ENCODE data around the gene GRM2. TPM values are rescaled to one million over a fixed set of nuclear protein-coding genes. Genes with fewer than 3 reads are reported as not detected.

GRM2 gene
- total and polyA plus RNA-seq, 2 of the 8 experiments (the other 6 are each of a cell fraction or from before 2014, with no cell fraction given): 3.9 to 10.5 TPM

GRCh38 chr3:51751287-51751686 lies 44.4 kb downstream of the GRM2 start:
- Histone ChIP-seq H3K36me3 (ENCODE audit: control insufficient read depth in 2 of 4, insufficient read depth in 4 of 4, low read length in 3 of 4) (no peaks in the 10 kb centered on the region), H4K8ac (ENCODE audit: extremely low read depth, insufficient read depth, low read length) (no peak overlapping the region), H3K79me2 (ENCODE audit: control insufficient read depth in 1 of 2, insufficient read depth in 2 of 2, low read length in 2 of 2) (no peaks in the 10 kb centered on the region), H3K27ac (ENCODE audit: low read depth, low read length) (no peak overlapping the region), H3K27me3 (replicated peaks in 1 of 4; ENCODE audit: control insufficient read depth in 3 of 4, extremely low read depth in 1 of 4, insufficient read depth in 3 of 4, low read length in 3 of 4) (no peaks in the 10 kb centered on the region), H3K4ac (replicated peaks; ENCODE audit: insufficient read length, low read depth, low read length) (no peak overlapping the region), H3K79me1 (ENCODE audit: low read depth, low read length) (no peaks in the 10 kb centered on the region), H4K91ac (replicated peaks; ENCODE audit: insufficient read length, low read length) (no peak overlapping the region), H2BK20ac (ENCODE audit: low read length) (no peak overlapping the region), H3K14ac (ENCODE audit: insufficient read length) (no peak overlapping the region), H4K5ac (ENCODE audit: insufficient read length, low read depth, low read length) (no peak overlapping the region), H3K23ac (ENCODE audit: insufficient read length) (no peak overlapping the region), H3K9me3 (ENCODE audit: insufficient read depth in 2 of 2, low read depth in 1 of 2, low read length in 1 of 2) (peaks cover 0 to 7% of the 10 kb centered on the region in 2 experiments; a peak in 3 of 4 replicates), H3K56ac (replicated peaks; ENCODE audit: insufficient read length, low read depth, low read length) (no peak overlapping the region), H2BK120ac (replicated peaks; ENCODE audit: low read depth, low read length) (no peak overlapping the region), H4K20me1 (replicated peaks in 1 of 2; ENCODE audit: control insufficient read depth in 1 of 2, insufficient read depth in 2 of 2, low read length in 2 of 2) (no peaks in the 10 kb centered on the region), H2AK5ac (ENCODE audit: low read depth, low read length) (no peak overlapping the region), H3K4me3 (ENCODE audit: extremely low read depth in 1 of 4, insufficient read depth in 2 of 4, low read depth in 3 of 4, low read length in 4 of 4) (no peak overlapping the region), H2BK5ac (ENCODE audit: low read depth, low read length) (no peak overlapping the region), H3K23me2 (ENCODE audit: low read depth, low read length) (no peaks in the 10 kb centered on the region), H3K18ac (ENCODE audit: extremely low read depth, low read length) (no peak overlapping the region), H3K4me2 (ENCODE audit: insufficient read depth in 1 of 2, low read depth in 2 of 2, low read length in 2 of 2) (no peak overlapping the region), H3K9ac (replicated peaks in 1 of 4; ENCODE audit: extremely low read depth in 1 of 4, low read depth in 3 of 4, low read length in 3 of 4) (no peak overlapping the region), H3K4me1 (replicated peaks in 1 of 4; ENCODE audit: control insufficient read depth in 3 of 4, insufficient read depth in 4 of 4, low read length in 3 of 4) (peaks cover 0 to 3% (median 3%) of the 10 kb centered on the region in 4 experiments; a peak in 4 of 7 replicates), H2BK12ac (ENCODE audit: low read depth, low read length) (no peak overlapping the region), H2BK15ac (ENCODE audit: low read length) (no peak overlapping the region), H2AFZ (ENCODE audit: low read length) (no peak overlapping the region)
- ChIA-PET CTCF (ENCODE audit: partially characterized antibody) (interaction anchor here (1.5 kb wide), 1 partner anchor 49 kb away, joined by 4 read pairs; no protein-coding TSS in a partner anchor), POLR2A (ENCODE audit: partially characterized antibody) (no interaction called here)
- DNase-seq (ENCODE audit: low read depth in 1 of 2, low spot score in 2 of 2): no peak
- 79% methylated on average over 2 of the region's 2 CpGs; no CpG with 5 or more reads in 1 of the 2 experiments for WGBS, 2 experiments (ENCODE audit: extremely low coverage in 1 of 2, insufficient coverage in 1 of 2, insufficient read length in 1 of 2, insufficient replicate concordance in 2 of 2, low coverage in 1 of 2, low lambda C conversion rate in 2 of 2, missing lambda C conversion rate in 1 of 2)
- no peak for FAIRE-seq
- TF ChIP-seq SRF (IDR thresholded peaks at IDR 0.05; ENCODE audit: low read depth, low read length): no peak
- no peak for TF ChIP-seq KDM1A (IDR thresholded peaks at IDR 0.05; ENCODE audit: borderline replicate concordance, low read length)
- TF ChIP-seq TAF1 (IDR thresholded peaks at IDR 0.05; ENCODE audit: low read depth, low read length): no peak
- TF ChIP-seq BACH1 (IDR thresholded peaks at IDR 0.05; ENCODE audit: low read length): no peak
- TF ChIP-seq EGR1 (IDR thresholded peaks at IDR 0.05; ENCODE audit: borderline replicate concordance, low read depth, low read length): no peak
- no peak for TF ChIP-seq SAP30 (IDR thresholded peaks at IDR 0.05; ENCODE audit: insufficient read depth, insufficient replicate concordance, low read length)
- no peak for TF ChIP-seq ZNF274 (IDR thresholded peaks at IDR 0.05; ENCODE audit: borderline replicate concordance, extremely low read depth, low read length)
- TF ChIP-seq KDM5A (IDR thresholded peaks at IDR 0.05; ENCODE audit: low read length): no peak
- no peak for TF ChIP-seq SIX5 (IDR thresholded peaks at IDR 0.05; ENCODE audit: low read depth, low read length)
- TF ChIP-seq POLR2AphosphoS5 (IDR thresholded peaks at IDR 0.05; ENCODE audit: low read depth, low read length): no peak
- no peak for TF ChIP-seq BCL11A (IDR thresholded peaks at IDR 0.05; ENCODE audit: low read depth in 2 of 2, low read length in 2 of 2)
- no peak for TF ChIP-seq RFX5 (IDR thresholded peaks at IDR 0.05; ENCODE audit: borderline replicate concordance, low read depth, low read length)
- TF ChIP-seq GTF2F1 (IDR thresholded peaks at IDR 0.05; ENCODE audit: borderline replicate concordance, low read depth, low read length): no peak
- TF ChIP-seq GABPA (IDR thresholded peaks at IDR 0.05; ENCODE audit: borderline replicate concordance, insufficient read depth, low read length): no peak
- no peak for TF ChIP-seq MAX (IDR thresholded peaks at IDR 0.05)

All from H1 (cell line).